ENCODE results near the gene HOXA4. TPM values are rescaled to one million over a fixed set of nuclear protein-coding genes. Genes with fewer than 3 reads are reported as not detected.
A peak's percentile ranks its signal among the peaks of the same experiment; 100 is the strongest.

Gene HOXA4
- total RNA-seq, 3 donors from 2014 or later = 0.80 to 2.8 (median 2.0) TPM

GRCh38 chr7:27147199-27148030, 16.9 kb upstream of the HOXA4 start, which contains the start of gene HOXA6:
HOXA6 (minus strand) TSS chr7:27147774; CDS start chr7:27147749, 25 bp downstream.
- peak within 1 kb of the TSS; percentile 51 to 80 (median 75) for H3K4me3 ChIP-seq
- TF ChIP-seq POLR2AphosphoS5 (IDR thresholded peaks at IDR 0.05) = peak in 2 of 3 donors; percentile 11 to 15
- no peak for TF ChIP-seq CTCF (IDR thresholded peaks at IDR 0.05)
- no peaks in the 10 kb centered on the region for H3K9me3 ChIP-seq
- peak within 1 kb of the TSS; percentile 95 to 96 for H3K27ac ChIP-seq
- H3K36me3 ChIP-seq = no peaks in the 10 kb centered on the region
- intact Hi-C loops (cut with DNase I; ENCODE audit: low total_unique reads) = loop anchor here (5.0 kb wide), 2 partner anchors 530 to 775 kb away; no protein-coding TSS in a partner anchor
- DNase-seq (ENCODE audit: low spot score in 2 of 2) = peak; percentile 75 to 89
- peaks cover 0 to 4% of the 10 kb centered on the region in 2 donors for H3K4me1 ChIP-seq
- peaks cover 0 to 30% of the 10 kb centered on the region in 2 donors for H3K27me3 ChIP-seq

GRCh38 chr7:27146491-27147198, 16.1 kb upstream of the HOXA4 start:
- Histone ChIP-seq H3K27me3 (peaks cover 0 to 25% of the 10 kb centered on the region in 2 donors), H3K27ac (peak overlapping the region; percentile 95 to 96)
- DNase-seq (ENCODE audit: low spot score in 2 of 2) = peak; percentile 40 to 46

GRCh38 chr7:27145914-27146412, 15.4 kb upstream of the HOXA4 start:
- no peaks in the 10 kb centered on the region for H3K9me3 ChIP-seq
- intact Hi-C loops (cut with DNase I; ENCODE audit: low total_unique reads) = loop anchor here (5.0 kb wide), 2 partner anchors 531 to 774 kb away; no protein-coding TSS in a partner anchor
- peaks cover 0 to 25% of the 10 kb centered on the region in 2 donors for H3K27me3 ChIP-seq
- H3K27ac ChIP-seq = peak overlapping the region; percentile 95 to 96
- H3K4me1 ChIP-seq = peaks cover 0 to 4% of the 10 kb centered on the region in 2 donors
- H3K36me3 ChIP-seq = no peaks in the 10 kb centered on the region
- DNase-seq (ENCODE audit: low spot score in 2 of 2) = peak in 1 of 2 donors; percentile 45
- peak overlapping the region; percentile 14 to 80 (median 75) for H3K4me3 ChIP-seq
- TF ChIP-seq POLR2AphosphoS5 (IDR thresholded peaks at IDR 0.05) (no peak), POLR2A (IDR thresholded peaks at IDR 0.05) (no peak)

More at GRCh38 chr7:27146491-27147198, 16.1 kb upstream of the HOXA4 start:
- no peak for TF ChIP-seq POLR2A (IDR thresholded peaks at IDR 0.05)
- no peak for TF ChIP-seq POLR2AphosphoS5 (IDR thresholded peaks at IDR 0.05)
- no peak for TF ChIP-seq CTCF (IDR thresholded peaks at IDR 0.05)
- peak overlapping the region; percentile 51 to 80 (median 75) for H3K4me3 ChIP-seq
- peaks cover 0 to 4% of the 10 kb centered on the region in 2 donors for H3K4me1 ChIP-seq
- H3K36me3 ChIP-seq = no peaks in the 10 kb centered on the region
- no peaks in the 10 kb centered on the region for H3K9me3 ChIP-seq
- intact Hi-C loops (cut with DNase I; ENCODE audit: low total_unique reads) = loop anchor here (5.0 kb wide), 2 partner anchors 531 to 774 kb away; no protein-coding TSS in a partner anchor

GRCh38 chr7:27145165-27145913, 14.8 kb upstream of the HOXA4 start:
- Histone ChIP-seq H3K27ac (peak overlapping the region; percentile 95 to 96), H3K4me1 (peaks cover 0 to 4% of the 10 kb centered on the region in 2 donors), H3K27me3 (peaks cover 0 to 25% of the 10 kb centered on the region in 2 donors), H3K4me3 (peak overlapping the region; percentile 14 to 80 (median 75)), H3K9me3 (no peaks in the 10 kb centered on the region), H3K36me3 (no peaks in the 10 kb centered on the region)
- DNase-seq (ENCODE audit: low spot score in 2 of 2) = peak in 1 of 2 donors; percentile 25
- TF ChIP-seq POLR2AphosphoS5 (IDR thresholded peaks at IDR 0.05) (no peak), CTCF (IDR thresholded peaks at IDR 0.05) (no peak), POLR2A (IDR thresholded peaks at IDR 0.05) (no peak)
- intact Hi-C loops (cut with DNase I; ENCODE audit: low total_unique reads) = loop anchor here (5.0 kb wide), 2 partner anchors 532 to 773 kb away; no protein-coding TSS in a partner anchor
